Measurements from ENCODE around the gene TRAF4.

The TRAF4 gene

GRCh38 chr17:28758411-28759121 is 14.8 kb downstream of the TRAF4 start:
- DNase-seq (ENCODE audit: low read depth), result no peak
- no peak for TF ChIP-seq CTCF (conservative IDR thresholded peaks at IDR 0.05; ENCODE audit: low read depth, low read length)

GRCh38 chr17:28759256-28759865 is 15.6 kb downstream of the TRAF4 start:
- H3K4me3 ChIP-seq (ENCODE audit: low read length), result no peak overlapping the region
- TF ChIP-seq CTCF (conservative IDR thresholded peaks at IDR 0.05; ENCODE audit: low read depth, low read length), result no peak
- DNase-seq (ENCODE audit: low read depth), result no peak

More at GRCh38 chr17:28758411-28759121, 14.8 kb downstream of the TRAF4 start:
- no peak overlapping the region for H3K4me3 ChIP-seq (ENCODE audit: low read length)

- TF ChIP-seq CTCF (conservative IDR thresholded peaks at IDR 0.05; ENCODE audit: low read depth, low read length), result no peak
- H3K4me3 ChIP-seq (ENCODE audit: low read length), result no peak overlapping the region
- no peak for DNase-seq (ENCODE audit: low read depth)
Measured at GRCh38 chr17:28760601-28761562, 17.1 kb downstream of the TRAF4 start.

GRCh38 chr17:28763137-28763799 is 19.5 kb downstream of the TRAF4 start:
- DNase-seq (ENCODE audit: low read depth), result no peak
- H3K4me3 ChIP-seq (ENCODE audit: low read length), result no peak overlapping the region
- no peak for TF ChIP-seq CTCF (conservative IDR thresholded peaks at IDR 0.05; ENCODE audit: low read depth, low read length)

- peak; percentile 87 for TF ChIP-seq CTCF (conservative IDR thresholded peaks at IDR 0.05; ENCODE audit: low read depth, low read length)
- DNase-seq (ENCODE audit: low read depth), result no peak
- no peak overlapping the region for H3K4me3 ChIP-seq (ENCODE audit: low read length)
Measured at GRCh38 chr17:28763804-28764266, 20.0 kb downstream of the TRAF4 start.

- DNase-seq (ENCODE audit: low read depth), result no peak
- TF ChIP-seq CTCF (conservative IDR thresholded peaks at IDR 0.05; ENCODE audit: low read depth, low read length), result no peak
- no peak overlapping the region for H3K4me3 ChIP-seq (ENCODE audit: low read length)
Measured at GRCh38 chr17:28765038-28765437, 21.2 kb downstream of the TRAF4 start.

Measured in retinal pigment epithelial cell (primary cell).